CD4-positive, alpha-beta T cell treated with Interleukin-17A for 1 hour (primary cell): ENCODE results near the gene ZNF576.
"Not testable (repeated sequence)": the region's sequence is repeated elsewhere in the genome, so short reads cannot be mapped to it uniquely, and the experiment has no call there.

Source experiments
- DNase-seq: peaks from one replicate; pipeline ENCODE4 v3.0.0-alpha.2; 2020

The ZNF576 gene

GRCh38 chr19:43600326-43600725, 3.9 kb downstream of the ZNF576 start:
- DNase-seq: not testable (repeated sequence)

GRCh38 chr19:43605875-43606568, 9.6 kb downstream of the ZNF576 start:
- no peak for DNase-seq

GRCh38 chr19:43606569-43607229, 10.3 kb downstream of the ZNF576 start:
- DNase-seq: no peak

GRCh38 chr19:43607238-43608205, 11.1 kb downstream of the ZNF576 start:
- no peak for DNase-seq

GRCh38 chr19:43609872-43610271, 13.5 kb downstream of the ZNF576 start:
- DNase-seq: no peak

- no peak for DNase-seq
Observed at GRCh38 chr19:43610493-43610892, 14.1 kb downstream of the ZNF576 start.

GRCh38 chr19:43611788-43612187, 15.4 kb downstream of the ZNF576 start, which contains the start of gene SRRM5:
TSS of gene SRRM5 (plus strand) at chr19:43612088. CDS start at chr19:43612122, 34 bp downstream.
- DNase-seq: no peak

- no peak for DNase-seq
Observed at GRCh38 chr19:43612374-43612773, 16.0 kb downstream of the ZNF576 start.

- DNase-seq: no peak
Observed at GRCh38 chr19:43616306-43616705, 19.9 kb downstream of the ZNF576 start.

GRCh38 chr19:43616954-43617353, 20.6 kb downstream of the ZNF576 start:
- DNase-seq: no peak

GRCh38 chr19:43618921-43619261, 22.5 kb downstream of the ZNF576 start:
- DNase-seq: peak; percentile 48

- DNase-seq: peak; percentile 91
Observed at GRCh38 chr19:43619262-43620060, 23.1 kb downstream of the ZNF576 start, which contains the start of gene ZNF428. TSS of gene ZNF428 (minus strand) at chr19:43619629. CDS start at chr19:43614304, 5,325 bp downstream.

GRCh38 chr19:43620061-43621001, 23.9 kb downstream of the ZNF576 start:
- peak; percentile 87 for DNase-seq

GRCh38 chr19:43622070-43622469, 25.7 kb downstream of the ZNF576 start:
- DNase-seq: no peak

GRCh38 chr19:43622956-43623355, 26.6 kb downstream of the ZNF576 start:
- no peak for DNase-seq

- DNase-seq: peak; percentile 22
Observed at GRCh38 chr19:43623889-43624670, 27.7 kb downstream of the ZNF576 start.

- DNase-seq: peak; percentile 88
Observed at GRCh38 chr19:43624933-43625332, 28.5 kb downstream of the ZNF576 start.

GRCh38 chr19:43625918-43626579, 29.7 kb downstream of the ZNF576 start:
- no peak for DNase-seq

- no peak for DNase-seq
Observed at GRCh38 chr19:43626838-43627237, 30.4 kb downstream of the ZNF576 start.
